Astrocyte (in vitro differentiated cells and primary cell): ENCODE results near the gene GRAMD1B.

Experiments
- EZH2 ChIP-seq: IDR thresholded peaks from 2 replicates; pipeline ENCODE4 v1.6.1; 2012; ENCODE audit warnings: mild to moderate bottlenecking, low read length, inconsistent platforms; ENCODE audit not compliant: insufficient read depth
- TF ChIP-seq, protein P1 (sequence below): IDR thresholded peaks from 2 replicates; pipeline ENCODE4 v1.5.1; 2011; ENCODE audit warnings: low read depth, mild to moderate bottlenecking, inconsistent platforms, low read length, moderate library complexity; ENCODE audit not compliant: insufficient read depth

DNA sequence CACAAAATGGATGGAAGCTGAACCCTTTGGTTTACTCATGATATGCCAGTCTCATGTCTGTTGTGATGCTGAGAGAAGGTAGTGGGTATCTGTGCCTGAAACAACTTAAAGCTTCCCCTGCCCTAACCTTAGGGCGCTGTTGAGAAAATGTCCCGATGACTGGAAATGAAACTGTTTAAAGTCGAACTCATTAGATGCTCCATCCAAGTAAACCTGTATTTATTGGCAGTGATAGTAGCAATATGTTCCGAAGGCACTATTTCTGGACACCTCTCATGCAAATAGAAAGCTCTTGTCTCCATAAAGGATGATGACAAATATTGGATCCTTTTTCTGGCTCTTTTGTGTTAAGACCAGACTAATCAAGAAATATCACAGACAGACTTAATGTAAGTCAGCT is 86.2 kb downstream of the GRAMD1B start:
- TF ChIP-seq EZH2: no peak
- TF ChIP-seq, protein P1, sequence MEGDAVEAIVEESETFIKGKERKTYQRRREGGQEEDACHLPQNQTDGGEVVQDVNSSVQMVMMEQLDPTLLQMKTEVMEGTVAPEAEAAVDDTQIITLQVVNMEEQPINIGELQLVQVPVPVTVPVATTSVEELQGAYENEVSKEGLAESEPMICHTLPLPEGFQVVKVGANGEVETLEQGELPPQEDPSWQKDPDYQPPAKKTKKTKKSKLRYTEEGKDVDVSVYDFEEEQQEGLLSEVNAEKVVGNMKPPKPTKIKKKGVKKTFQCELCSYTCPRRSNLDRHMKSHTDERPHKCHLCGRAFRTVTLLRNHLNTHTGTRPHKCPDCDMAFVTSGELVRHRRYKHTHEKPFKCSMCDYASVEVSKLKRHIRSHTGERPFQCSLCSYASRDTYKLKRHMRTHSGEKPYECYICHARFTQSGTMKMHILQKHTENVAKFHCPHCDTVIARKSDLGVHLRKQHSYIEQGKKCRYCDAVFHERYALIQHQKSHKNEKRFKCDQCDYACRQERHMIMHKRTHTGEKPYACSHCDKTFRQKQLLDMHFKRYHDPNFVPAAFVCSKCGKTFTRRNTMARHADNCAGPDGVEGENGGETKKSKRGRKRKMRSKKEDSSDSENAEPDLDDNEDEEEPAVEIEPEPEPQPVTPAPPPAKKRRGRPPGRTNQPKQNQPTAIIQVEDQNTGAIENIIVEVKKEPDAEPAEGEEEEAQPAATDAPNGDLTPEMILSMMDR: no peak
